Neural cell (in vitro differentiated cells): ENCODE measurements around the gene CCDC87.

Experiments
- CTCF ChIP-seq: fragments of 450-650 bp; IDR thresholded peaks from 2 replicates; pipeline ENCODE4 v1.5.1; 2014; ENCODE audit warnings: antibody characterized with exemption, mild to moderate bottlenecking, moderate library complexity; ENCODE audit not compliant: poor library complexity, severe bottlenecking
- EP300 ChIP-seq: fragments of 450-650 bp; conservative IDR thresholded peaks from 2 replicates; pipeline ENCODE4 v1.6.1; 2014; ENCODE audit warnings: antibody characterized with exemption, mild to moderate bottlenecking, moderate library complexity; ENCODE audit not compliant: poor library complexity, severe bottlenecking
- EZH2 ChIP-seq: fragments of 200-600, 300-800 bp; shearing (Covaris generic), sonication (generic); IDR thresholded peaks from 2 replicates; pipeline ENCODE4 v1.6.1; 2014; ENCODE audit warnings: antibody characterized with exemption, low read length, borderline replicate concordance, mild to moderate bottlenecking; ENCODE audit not compliant: insufficient read depth, poor library complexity, severe bottlenecking
- POLR2AphosphoS5 ChIP-seq: IDR thresholded peaks from 2 replicates; pipeline ENCODE4 v1.6.1; 2012
- SMC3 ChIP-seq: fragments of 450-650 bp; conservative IDR thresholded peaks from 2 replicates; pipeline ENCODE4 v1.6.1; 2014; ENCODE audit warnings: antibody characterized with exemption, mild to moderate bottlenecking, moderate library complexity; ENCODE audit not compliant: poor library complexity

DNA sequence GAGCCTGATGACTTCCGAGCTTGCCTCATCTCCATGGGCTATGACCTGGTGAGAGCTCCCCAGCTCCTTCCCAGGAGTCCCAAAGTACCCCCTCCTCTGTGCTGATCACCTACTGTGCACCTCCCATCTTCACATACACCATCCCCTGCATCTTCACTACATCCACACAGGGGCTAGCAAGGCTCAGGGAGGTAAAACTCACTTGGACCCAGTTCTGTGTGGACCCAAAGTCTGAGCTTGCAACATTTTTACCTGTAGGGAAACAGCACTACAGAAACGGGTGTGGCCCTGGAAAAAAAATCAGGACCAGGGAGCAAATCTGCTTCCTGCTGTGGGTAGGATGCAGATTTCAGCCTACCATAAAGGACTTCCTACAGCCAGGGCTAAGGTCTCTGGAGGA lies 30.6 kb downstream of the CCDC87 start:
- TF ChIP-seq CTCF (no peak), EZH2 (no peak), SMC3 (no peak), EP300 (no peak), POLR2AphosphoS5 (no peak)
